Body of pancreas (tissue), 4 donors: ENCODE results near the gene SIK3. TPM values are rescaled to one million over a fixed set of nuclear protein-coding genes. Genes with fewer than 3 reads are reported as not detected.

Experiments used
- ATAC-seq: fragments of 150-250 bp; one replicate; pipeline ENCODE4 v1.9.1; 2016
- DNase-seq, 4 donors: peaks; one replicate each; pipeline ENCODE4 v3.0.0-alpha.2; 2019
- H3K27ac ChIP-seq, 4 donors: fragments of 200-600 bp; sonication (generic); 1 replicate in 3 of 4; 2 replicates in 1 of 4; pipeline versions ENCODE4 v1.5.1 to v1.6.1; 2016 to 2019; ENCODE audit warnings: mild to moderate bottlenecking in 1 of 4, mixed read lengths in 1 of 4, moderate library complexity in 1 of 4
- H3K27me3 ChIP-seq, 2 donors: fragments of 200-600 bp; sonication (generic); one replicate each; pipeline ENCODE4 v1.6.0; 2016; ENCODE audit warnings: mild to moderate bottlenecking in 1 of 2
- H3K36me3 ChIP-seq, 2 donors: fragments of 200-600 bp; sonication (generic); replicated peaks in 1 of 2; 2 replicates each; pipeline ENCODE4 v1.5.1; 2016; ENCODE audit warnings: low read depth in 2 of 2; ENCODE audit not compliant: insufficient read depth in 1 of 2
- H3K4me1 ChIP-seq: fragments of 200-600 bp; sonication (generic); one replicate; pipeline ENCODE4 v1.6.0; 2016
- H3K4me3 ChIP-seq, 2 donors: fragments of 200-600 bp; sonication (generic); 1 replicate in 1 of 2; 2 replicates in 1 of 2; pipeline ENCODE4 v1.5.1; 2016 to 2019
- H3K9me3 ChIP-seq, 3 donors: fragments of 200-600 bp; sonication (generic); 1 replicate in 2 of 3; 2 replicates in 1 of 3; pipeline ENCODE4 v1.5.1; 2016
- POLR2A ChIP-seq, 3 donors: fragments of 450-650 bp; IDR thresholded peaks; one replicate each; pipeline ENCODE4 v1.6.1; 2016; ENCODE audit warnings: antibody characterized with exemption in 3 of 3, mild to moderate bottlenecking in 2 of 3
- WGBS, 2 donors: methylation state at CpG; one replicate each; pipeline ENCODE4 v1.1.5; 2017; 5-methylcytosine and 5-hydroxymethylcytosine counted together
- intact Hi-C: fragments of 100-400 bp; cut with DNase I; formaldehyde crosslinking; loops from one replicate; pipeline ENCODE4 v1.15.1; 2023
- total RNA-seq, 2 donors: library from RNA; depleted of rRNA; stranded (reverse); fragments of >200 nt; gene quantifications; one replicate each; pipeline ENCODE4 v1.1.0, GENCODE V29; 2016
- TF ChIP-seq, protein P1 (sequence below), 7 experiments: fragments of 450-650 bp in 4 of 7; fragments of 200-600 bp in 3 of 7; sonication (generic) in 3 of 7; IDR thresholded peaks; one replicate each; pipeline ENCODE4 v1.5.1; 2016 to 2019; ENCODE audit warnings: antibody characterized with exemption in 7 of 7

SIK3 gene
- total RNA-seq, 2 donors from 2014 or later, result 24.1 to 46.1 TPM

DNA sequence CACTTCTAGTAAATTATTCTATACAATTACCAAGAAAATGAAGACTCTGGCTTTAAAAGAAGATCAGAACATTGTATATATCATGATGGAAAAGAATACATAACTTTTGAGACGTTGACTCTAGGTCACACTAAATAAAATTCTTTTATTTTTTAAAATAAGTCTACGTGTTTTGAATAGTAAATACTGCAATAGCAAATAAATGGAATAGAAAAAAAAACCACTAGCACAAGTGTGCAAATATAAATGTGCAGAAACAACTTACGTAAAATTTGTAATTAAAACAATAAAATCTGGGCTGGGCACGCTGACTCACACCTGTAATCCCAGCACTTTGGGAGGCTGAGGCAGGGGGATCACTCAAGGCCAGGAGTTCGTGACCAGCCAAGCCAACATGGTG lies 17.9 kb downstream of the SIK3 start:
- intact Hi-C loops, result no loop called here
- Histone ChIP-seq H3K27me3 (no peaks in the 10 kb centered on the region), H3K9me3 (no peaks in the 10 kb centered on the region), H3K27ac (no peak overlapping the region), H3K4me1 (peaks cover 45% of the 10 kb centered on the region), H3K36me3 (no peaks in the 10 kb centered on the region), H3K4me3 (no peak overlapping the region)
- no peak for TF ChIP-seq POLR2A (IDR thresholded peaks at IDR 0.05)
- TF ChIP-seq, protein P1, sequence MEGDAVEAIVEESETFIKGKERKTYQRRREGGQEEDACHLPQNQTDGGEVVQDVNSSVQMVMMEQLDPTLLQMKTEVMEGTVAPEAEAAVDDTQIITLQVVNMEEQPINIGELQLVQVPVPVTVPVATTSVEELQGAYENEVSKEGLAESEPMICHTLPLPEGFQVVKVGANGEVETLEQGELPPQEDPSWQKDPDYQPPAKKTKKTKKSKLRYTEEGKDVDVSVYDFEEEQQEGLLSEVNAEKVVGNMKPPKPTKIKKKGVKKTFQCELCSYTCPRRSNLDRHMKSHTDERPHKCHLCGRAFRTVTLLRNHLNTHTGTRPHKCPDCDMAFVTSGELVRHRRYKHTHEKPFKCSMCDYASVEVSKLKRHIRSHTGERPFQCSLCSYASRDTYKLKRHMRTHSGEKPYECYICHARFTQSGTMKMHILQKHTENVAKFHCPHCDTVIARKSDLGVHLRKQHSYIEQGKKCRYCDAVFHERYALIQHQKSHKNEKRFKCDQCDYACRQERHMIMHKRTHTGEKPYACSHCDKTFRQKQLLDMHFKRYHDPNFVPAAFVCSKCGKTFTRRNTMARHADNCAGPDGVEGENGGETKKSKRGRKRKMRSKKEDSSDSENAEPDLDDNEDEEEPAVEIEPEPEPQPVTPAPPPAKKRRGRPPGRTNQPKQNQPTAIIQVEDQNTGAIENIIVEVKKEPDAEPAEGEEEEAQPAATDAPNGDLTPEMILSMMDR (IDR thresholded peaks at IDR 0.05), result no peak
- ATAC-seq (no peak), DNase-seq (no peak)
- 84 to 92% methylated on average over 5 of the region's 5 CpGs for WGBS, 2 donors

DNA sequence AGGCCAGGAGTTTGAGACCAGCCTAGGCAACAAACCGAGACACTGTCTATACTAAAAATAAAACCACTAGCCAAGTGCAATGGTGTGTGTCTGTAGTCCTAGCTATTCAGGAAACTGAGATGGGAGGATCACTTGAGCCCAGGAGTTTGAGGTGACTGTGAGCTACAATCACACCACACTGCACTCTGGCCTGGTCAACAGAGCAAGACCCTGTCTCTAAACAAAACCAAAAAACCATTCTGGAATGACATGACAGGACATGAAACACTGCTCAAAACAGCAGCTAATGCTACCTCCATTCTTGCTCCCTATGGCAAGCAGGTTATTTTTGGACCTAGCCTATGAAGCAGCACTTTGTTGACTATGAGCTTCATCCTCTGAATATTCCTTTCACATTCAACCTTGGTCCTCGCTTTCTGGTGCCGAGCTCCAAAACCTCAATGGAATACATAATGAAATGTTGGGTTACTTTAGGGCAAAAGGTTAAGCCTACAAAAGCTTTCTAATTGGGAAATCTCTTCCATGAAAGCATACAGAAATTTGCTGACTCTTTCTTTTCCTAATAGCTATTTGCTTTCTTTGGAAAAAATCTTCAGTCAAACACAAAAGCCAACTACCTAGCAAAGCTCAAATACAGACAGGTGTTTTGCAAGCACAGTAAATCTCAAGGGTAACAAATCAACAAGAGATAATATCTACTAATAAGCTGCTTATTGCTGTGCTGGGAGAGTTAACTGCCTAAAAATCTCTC lies 21.1 kb downstream of the SIK3 start:
- no peaks in the 10 kb centered on the region for H3K36me3 ChIP-seq
- no peaks in the 10 kb centered on the region for H3K9me3 ChIP-seq
- peak overlapping the region in 2 of 4 donors; percentile 8 to 29 for H3K27ac ChIP-seq
- intact Hi-C loops, result no loop called here
- ATAC-seq (no peak), DNase-seq (no peak)
- WGBS, 2 donors, result 53 to 65% methylated on average over 3 of the region's 3 CpGs
- H3K4me3 ChIP-seq, result no peak overlapping the region
- H3K4me1 ChIP-seq, result peaks cover 39% of the 10 kb centered on the region
- TF ChIP-seq POLR2A (IDR thresholded peaks at IDR 0.05), result no peak
- TF ChIP-seq, protein P1 (IDR thresholded peaks at IDR 0.05), result no peak
- no peaks in the 10 kb centered on the region for H3K27me3 ChIP-seq

DNA sequence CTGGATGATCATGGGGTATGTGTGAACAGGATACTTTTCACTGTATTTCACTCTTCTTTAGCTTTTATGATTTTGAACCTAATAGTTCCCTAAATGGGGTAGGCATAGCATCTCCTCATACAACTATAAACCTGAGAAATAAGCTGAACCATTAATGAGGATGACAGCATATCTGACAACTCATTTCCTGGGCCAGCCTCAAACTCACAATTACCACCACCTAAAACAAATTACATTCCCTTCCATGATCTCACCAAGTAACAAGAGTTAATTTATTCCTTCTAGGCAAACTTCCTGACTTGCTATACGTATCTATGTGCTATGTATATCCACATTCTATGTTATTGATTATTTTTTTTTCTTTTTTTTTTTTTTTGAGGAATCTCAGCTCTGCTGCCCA lies 23.0 kb downstream of the SIK3 start:
- H3K27ac ChIP-seq, result no peak overlapping the region
- no peak overlapping the region for H3K4me3 ChIP-seq
- no peak for ATAC-seq
- TF ChIP-seq, protein P1 (IDR thresholded peaks at IDR 0.05), result no peak
- no peak for TF ChIP-seq POLR2A (IDR thresholded peaks at IDR 0.05)
- no peak for DNase-seq
- H3K27me3 ChIP-seq, result no peaks in the 10 kb centered on the region
- intact Hi-C loops, result no loop called here
- 90 to 93% methylated on average over 1 of the region's 1 CpG for WGBS, 2 donors
- H3K4me1 ChIP-seq, result peaks cover 56% of the 10 kb centered on the region
- no peaks in the 10 kb centered on the region for H3K36me3 ChIP-seq
- H3K9me3 ChIP-seq, result no peaks in the 10 kb centered on the region

DNA sequence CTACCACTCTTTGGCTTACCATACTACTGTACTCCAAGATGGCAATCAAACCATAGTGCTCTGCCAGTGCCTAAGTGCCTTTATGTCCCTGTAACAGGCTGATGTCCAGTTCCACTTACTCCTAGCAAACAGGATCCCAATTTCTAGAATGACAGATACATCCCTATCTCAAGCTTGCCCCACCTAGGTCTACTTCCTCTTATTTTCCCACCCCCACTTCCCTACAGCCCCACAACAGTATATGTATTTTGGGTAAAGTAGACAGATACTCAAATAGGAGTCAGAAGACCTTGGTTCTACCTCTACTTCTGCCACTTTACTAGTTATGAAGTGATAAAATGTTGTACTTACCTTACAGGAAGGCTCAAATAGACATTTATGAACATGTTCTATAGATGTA lies 24.1 kb downstream of the SIK3 start:
- DNase-seq (no peak), ATAC-seq (no peak)
- no peak for TF ChIP-seq POLR2A (IDR thresholded peaks at IDR 0.05)
- TF ChIP-seq, protein P1 (IDR thresholded peaks at IDR 0.05), result no peak
- Histone ChIP-seq H3K4me1 (peaks cover 61% of the 10 kb centered on the region), H3K36me3 (no peaks in the 10 kb centered on the region), H3K4me3 (no peak overlapping the region), H3K27ac (no peak overlapping the region), H3K27me3 (no peaks in the 10 kb centered on the region), H3K9me3 (no peaks in the 10 kb centered on the region)
- intact Hi-C loops, result no loop called here

DNA sequence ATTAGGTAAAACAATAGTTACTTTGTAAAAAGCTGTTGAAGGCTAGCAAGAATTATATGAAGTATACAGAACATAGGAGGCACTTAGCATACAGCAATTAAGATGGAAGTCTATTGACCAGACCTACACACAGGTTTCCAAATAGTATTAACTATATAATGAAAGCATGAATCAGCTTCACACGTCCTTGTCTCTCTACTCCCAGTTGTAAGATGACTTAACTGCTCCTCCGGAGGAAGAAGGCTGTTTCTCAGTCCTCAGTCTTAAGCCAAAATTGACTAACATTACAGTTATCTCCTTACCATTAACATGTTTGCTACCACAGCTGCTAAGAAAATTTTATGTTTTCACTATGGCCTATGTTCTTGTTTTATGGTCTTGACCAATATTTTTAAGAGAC lies 24.7 kb downstream of the SIK3 start:
- 48 to 52% methylated on average over 2 of the region's 2 CpGs for WGBS, 2 donors
- ATAC-seq (no peak), DNase-seq (no peak)
- H3K9me3 ChIP-seq, result no peaks in the 10 kb centered on the region
- intact Hi-C loops, result no loop called here
- peak overlapping the region in 1 of 4 donors; percentile 31 for H3K27ac ChIP-seq
- TF ChIP-seq, protein P1 (IDR thresholded peaks at IDR 0.05), result no peak
- no peak for TF ChIP-seq POLR2A (IDR thresholded peaks at IDR 0.05)
- H3K4me3 ChIP-seq, result no peak overlapping the region
- peaks cover 61% of the 10 kb centered on the region for H3K4me1 ChIP-seq
- no peaks in the 10 kb centered on the region for H3K36me3 ChIP-seq
- H3K27me3 ChIP-seq, result no peaks in the 10 kb centered on the region
